Adipocyte (in vitro differentiated cells): Measurements from ENCODE around the gene CRAT.

Experiments used
- DNase-seq: peaks from one replicate; pipeline ENCODE4 v3.0.0-alpha.2; 2015; ENCODE audit warnings: low read depth
- H3K27me3 ChIP-seq: replicated peaks from 2 replicates; pipeline ENCODE4 v1.7.0; 2013; ENCODE audit warnings: mild to moderate bottlenecking, low read length, moderate library complexity; ENCODE audit not compliant: control insufficient read depth, insufficient read depth
- H3K36me3 ChIP-seq: 2 replicates; pipeline ENCODE4 v1.7.0; 2013; ENCODE audit warnings: low read length, mild to moderate bottlenecking, moderate library complexity; ENCODE audit not compliant: control insufficient read depth, insufficient read depth, severe bottlenecking
- H3K4me1 ChIP-seq: 2 replicates; pipeline ENCODE4 v1.7.0; 2013; ENCODE audit warnings: mild to moderate bottlenecking, low read length, moderate library complexity; ENCODE audit not compliant: control insufficient read depth, insufficient read depth
- H3K4me3 ChIP-seq: 2 replicates; pipeline ENCODE4 v1.7.0; 2013; ENCODE audit warnings: mild to moderate bottlenecking, low read length, moderate library complexity
- H3K9ac ChIP-seq: 2 replicates; pipeline ENCODE4 v1.7.0; 2013; ENCODE audit warnings: mild to moderate bottlenecking, low read length, moderate library complexity
- H3K9me3 ChIP-seq: 2 replicates; pipeline ENCODE4 v1.7.0; 2013; ENCODE audit warnings: mild to moderate bottlenecking, low read length, moderate library complexity; ENCODE audit not compliant: control insufficient read depth

The CRAT gene

GRCh38 chr9:129095908-129096307 lies 14.7 kb downstream of the CRAT start:
- H3K27me3 ChIP-seq = no peaks in the 10 kb centered on the region
- peaks cover 49% of the 10 kb centered on the region for H3K36me3 ChIP-seq
- H3K4me3 ChIP-seq = no peak overlapping the region
- H3K9ac ChIP-seq = no peak overlapping the region
- no peaks in the 10 kb centered on the region for H3K9me3 ChIP-seq
- no peak for DNase-seq
- peaks cover 5% of the 10 kb centered on the region for H3K4me1 ChIP-seq

- no peaks in the 10 kb centered on the region for H3K27me3 ChIP-seq
- DNase-seq = no peak
- H3K36me3 ChIP-seq = peaks cover 43% of the 10 kb centered on the region
- peaks cover 5% of the 10 kb centered on the region for H3K4me1 ChIP-seq
- H3K9ac ChIP-seq = no peak overlapping the region
- H3K9me3 ChIP-seq = no peaks in the 10 kb centered on the region
- no peak overlapping the region for H3K4me3 ChIP-seq
These were observed 15.4 kb downstream of the CRAT start for GRCh38 chr9:129095170-129095667.

- DNase-seq = no peak
- Histone ChIP-seq H3K36me3 (peaks cover 40% of the 10 kb centered on the region), H3K4me1 (peaks cover 5% of the 10 kb centered on the region), H3K27me3 (no peaks in the 10 kb centered on the region), H3K9ac (no peak overlapping the region), H3K4me3 (no peak overlapping the region), H3K9me3 (no peaks in the 10 kb centered on the region)
These were observed 16.0 kb downstream of the CRAT start for GRCh38 chr9:129094387-129095169.

- peaks cover 5% of the 10 kb centered on the region for H3K4me1 ChIP-seq
These were observed 16.8 kb downstream of the CRAT start for GRCh38 chr9:129093602-129094386.

GRCh38 chr9:129089246-129089645 lies 21.3 kb downstream of the CRAT start:
- H3K27me3 ChIP-seq = no peaks in the 10 kb centered on the region
- peaks cover 38% of the 10 kb centered on the region for H3K36me3 ChIP-seq
- H3K4me3 ChIP-seq = no peak overlapping the region
- no peak for DNase-seq
- no peaks in the 10 kb centered on the region for H3K9me3 ChIP-seq
- no peak overlapping the region for H3K9ac ChIP-seq
- H3K4me1 ChIP-seq = peaks cover 5% of the 10 kb centered on the region

More at GRCh38 chr9:129093602-129094386, 16.8 kb downstream of the CRAT start:
- no peak overlapping the region for H3K4me3 ChIP-seq
- DNase-seq = no peak
- H3K36me3 ChIP-seq = peaks cover 46% of the 10 kb centered on the region
- H3K27me3 ChIP-seq = no peaks in the 10 kb centered on the region
- H3K9ac ChIP-seq = no peak overlapping the region
- no peaks in the 10 kb centered on the region for H3K9me3 ChIP-seq

- Histone ChIP-seq H3K4me1 (peaks cover 16% of the 10 kb centered on the region), H3K9ac (no peak overlapping the region), H3K27me3 (no peaks in the 10 kb centered on the region), H3K36me3 (peaks cover 29% of the 10 kb centered on the region), H3K9me3 (no peaks in the 10 kb centered on the region), H3K4me3 (no peak overlapping the region)
- DNase-seq = no peak
These were observed 26.5 kb downstream of the CRAT start for GRCh38 chr9:129084087-129084486.

- DNase-seq = no peak
- Histone ChIP-seq H3K9me3 (no peaks in the 10 kb centered on the region), H3K4me1 (peaks cover 16% of the 10 kb centered on the region), H3K27me3 (no peaks in the 10 kb centered on the region), H3K9ac (peak overlapping the region; percentile 94), H3K4me3 (peak overlapping the region; percentile 96), H3K36me3 (peaks cover 17% of the 10 kb centered on the region)
These were observed 29.1 kb downstream of the CRAT start for GRCh38 chr9:129081388-129081904.

GRCh38 chr9:129080601-129081387 lies 29.8 kb downstream of the CRAT start, which contains the start of gene DOLPP1:
TSS of gene DOLPP1 (plus strand) at chr9:129081111. CDS start at chr9:129081132, 21 bp downstream.
- peaks cover 16% of the 10 kb centered on the region for H3K4me1 ChIP-seq
- peak within 1 kb of the TSS; percentile 94 for H3K9ac ChIP-seq
- no peaks in the 10 kb centered on the region for H3K9me3 ChIP-seq
- peaks cover 10% of the 10 kb centered on the region for H3K36me3 ChIP-seq
- H3K27me3 ChIP-seq = no peaks in the 10 kb centered on the region
- peak within 1 kb of the TSS; percentile 96 for H3K4me3 ChIP-seq
- peak; percentile 100 for DNase-seq

- peaks cover 16% of the 10 kb centered on the region for H3K4me1 ChIP-seq
- peaks cover 5% of the 10 kb centered on the region for H3K36me3 ChIP-seq
- no peaks in the 10 kb centered on the region for H3K9me3 ChIP-seq
- no peak for DNase-seq
- peak overlapping the region; percentile 96 for H3K4me3 ChIP-seq
- peak overlapping the region; percentile 78 for H3K9ac ChIP-seq
- H3K27me3 ChIP-seq = no peaks in the 10 kb centered on the region
These were observed 30.3 kb downstream of the CRAT start for GRCh38 chr9:129080298-129080600.

- H3K4me3 ChIP-seq = peak overlapping the region; percentile 96
- peak overlapping the region; percentile 78 for H3K9ac ChIP-seq
- H3K27me3 ChIP-seq = no peaks in the 10 kb centered on the region
- peaks cover 16% of the 10 kb centered on the region for H3K4me1 ChIP-seq
- DNase-seq = no peak
- no peaks in the 10 kb centered on the region for H3K9me3 ChIP-seq
- H3K36me3 ChIP-seq = peaks cover under 1% of the 10 kb centered on the region
These were observed 30.8 kb downstream of the CRAT start for GRCh38 chr9:129079829-129080228.
